ENCODE measurements around the gene HPCAL1. TPM values are rescaled to one million over a fixed set of nuclear protein-coding genes. Genes with fewer than 3 reads are reported as not detected.

The HPCAL1 gene
- total RNA-seq, 2 donors from 2014 or later = 41.0 to 66.3 TPM

GRCh38 chr2:10362898-10363454 is 60.3 kb downstream of the HPCAL1 start:
- Histone ChIP-seq H3K36me3 (replicated peaks in 1 of 2; ENCODE audit: insufficient read depth in 1 of 2, low read depth in 2 of 2) (no peaks in the 10 kb centered on the region), H3K4me1 (peaks cover 74% of the 10 kb centered on the region), H3K4me3 (no peak overlapping the region), H3K27ac (no peak overlapping the region), H3K9me3 (no peaks in the 10 kb centered on the region), H3K27me3 (no peaks in the 10 kb centered on the region)
- TF ChIP-seq POLR2A (IDR thresholded peaks at IDR 0.05) (no peak), CTCF (IDR thresholded peaks at IDR 0.05) (no peak)
- DNase-seq (no peak), ATAC-seq (no peak)
- WGBS, 2 donors = 90 to 92% methylated on average over 6 to 8 of the region's 8 CpGs
- intact Hi-C loops (cut with DNase I) = no loop called here

GRCh38 chr2:10363861-10364610 is 61.3 kb downstream of the HPCAL1 start:
- Histone ChIP-seq H3K9me3 (no peaks in the 10 kb centered on the region), H3K4me1 (peaks cover 79% of the 10 kb centered on the region), H3K4me3 (no peak overlapping the region), H3K36me3 (replicated peaks in 1 of 2; ENCODE audit: insufficient read depth in 1 of 2, low read depth in 2 of 2) (no peaks in the 10 kb centered on the region), H3K27ac (peak overlapping the region in 1 of 4 donors; percentile 30), H3K27me3 (no peaks in the 10 kb centered on the region)
- no peak for ATAC-seq
- intact Hi-C loops (cut with DNase I) = no loop called here
- WGBS, 2 donors = 81 to 86% methylated on average over 16 to 23 of the region's 23 CpGs
- DNase-seq = no peak
- TF ChIP-seq POLR2A (IDR thresholded peaks at IDR 0.05) (no peak), CTCF (IDR thresholded peaks at IDR 0.05) (no peak)

GRCh38 chr2:10365412-10365811 is 62.7 kb downstream of the HPCAL1 start:
- TF ChIP-seq POLR2A (IDR thresholded peaks at IDR 0.05) = no peak
- TF ChIP-seq CTCF (IDR thresholded peaks at IDR 0.05) = no peak
- no peak for DNase-seq
- H3K27ac ChIP-seq = peak overlapping the region; percentile 25 to 71 (median 62)

GRCh38 chr2:10366601-10367270 is 64.0 kb downstream of the HPCAL1 start:
- 60 to 71% methylated on average over 9 to 15 of the region's 15 CpGs for WGBS, 2 donors

More at GRCh38 chr2:10365412-10365811, 62.7 kb downstream of the HPCAL1 start:
- no peak overlapping the region for H3K4me3 ChIP-seq
- ATAC-seq = no peak
- no peaks in the 10 kb centered on the region for H3K9me3 ChIP-seq
- intact Hi-C loops (cut with DNase I) = no loop called here
- no peaks in the 10 kb centered on the region for H3K27me3 ChIP-seq
- peaks cover 85% of the 10 kb centered on the region for H3K4me1 ChIP-seq
- WGBS, 2 donors = 75 to 79% methylated on average over 9 to 12 of the region's 12 CpGs
- H3K36me3 ChIP-seq (replicated peaks in 1 of 2; ENCODE audit: insufficient read depth in 1 of 2, low read depth in 2 of 2) = no peaks in the 10 kb centered on the region

More at GRCh38 chr2:10366601-10367270, 64.0 kb downstream of the HPCAL1 start:
- Histone ChIP-seq H3K9me3 (no peaks in the 10 kb centered on the region), H3K4me3 (no peak overlapping the region), H3K36me3 (replicated peaks in 1 of 2; ENCODE audit: insufficient read depth in 1 of 2, low read depth in 2 of 2) (no peaks in the 10 kb centered on the region), H3K4me1 (peaks cover 88% of the 10 kb centered on the region), H3K27ac (peak overlapping the region in 3 of 4 donors; percentile 53 to 65 (median 59)), H3K27me3 (no peaks in the 10 kb centered on the region)
- ATAC-seq (no peak), DNase-seq (peak in 1 of 4 donors; percentile 68)
- TF ChIP-seq POLR2A (IDR thresholded peaks at IDR 0.05) (no peak), CTCF (IDR thresholded peaks at IDR 0.05) (no peak)
- intact Hi-C loops (cut with DNase I) = no loop called here

All from body of pancreas (tissue), 4 donors.